Liver (tissue), 3 donors: ENCODE data around the gene PDE5A.

Experiments
- ATF3 ChIP-seq: IDR thresholded peaks from 2 replicates; pipeline ENCODE4 v1.6.1; 2016; ENCODE audit warnings: antibody characterized with exemption
- EGR1 ChIP-seq, 2 donors: IDR thresholded peaks; 2 replicates each; pipeline ENCODE4 v1.6.1; 2016 to 2018; ENCODE audit warnings: antibody characterized with exemption in 2 of 2, low read depth in 2 of 2
- GABPA ChIP-seq, 2 donors: IDR thresholded peaks in 1 of 2; conservative IDR thresholded peaks in 1 of 2; 2 replicates each; pipeline ENCODE4 v1.6.1; 2016; ENCODE audit warnings: antibody characterized with exemption in 2 of 2, mild to moderate bottlenecking in 1 of 2, moderate library complexity in 1 of 2
- JUND ChIP-seq, 2 donors: IDR thresholded peaks; 2 replicates each; pipeline ENCODE4 v1.6.1; 2016; ENCODE audit warnings: antibody characterized with exemption in 2 of 2
- MAX ChIP-seq: IDR thresholded peaks from 2 replicates; pipeline ENCODE4 v1.6.1; 2016; ENCODE audit warnings: antibody characterized with exemption
- RAD21 ChIP-seq, 2 donors: IDR thresholded peaks; 2 replicates each; pipeline ENCODE4 v1.6.1; 2016; ENCODE audit warnings: antibody characterized with exemption in 2 of 2, mild to moderate bottlenecking in 2 of 2
- REST ChIP-seq: IDR thresholded peaks from 2 replicates; pipeline ENCODE4 v1.6.1; 2016; ENCODE audit warnings: antibody characterized with exemption, mild to moderate bottlenecking
- RXRA ChIP-seq, 2 donors: IDR thresholded peaks; 2 replicates each; pipeline ENCODE4 v1.6.1; 2017 to 2018; ENCODE audit warnings: antibody characterized with exemption in 2 of 2, mild to moderate bottlenecking in 1 of 2
- SP1 ChIP-seq: IDR thresholded peaks from 2 replicates; pipeline ENCODE4 v1.6.1; 2018; ENCODE audit warnings: antibody characterized with exemption, mild to moderate bottlenecking
- TAF1 ChIP-seq: conservative IDR thresholded peaks from 2 replicates; pipeline ENCODE4 v1.6.1; 2016; ENCODE audit warnings: antibody characterized with exemption, mild to moderate bottlenecking
- ZBTB33 ChIP-seq: IDR thresholded peaks from 2 replicates; pipeline ENCODE4 v1.6.1; 2016; ENCODE audit warnings: antibody characterized with exemption
- TF ChIP-seq, protein P1 (sequence below): fragments of 150-350 bp; IDR thresholded peaks from 2 replicates; pipeline ENCODE4 v1.5.1; 2017; ENCODE audit warnings: improper control_type of control experiment, low read depth, low read length; ENCODE audit not compliant: missing input control
- donor health status: healthy.
- donor health status: healthy.

- no peak for TF ChIP-seq TAF1
- TF ChIP-seq, protein P1, sequence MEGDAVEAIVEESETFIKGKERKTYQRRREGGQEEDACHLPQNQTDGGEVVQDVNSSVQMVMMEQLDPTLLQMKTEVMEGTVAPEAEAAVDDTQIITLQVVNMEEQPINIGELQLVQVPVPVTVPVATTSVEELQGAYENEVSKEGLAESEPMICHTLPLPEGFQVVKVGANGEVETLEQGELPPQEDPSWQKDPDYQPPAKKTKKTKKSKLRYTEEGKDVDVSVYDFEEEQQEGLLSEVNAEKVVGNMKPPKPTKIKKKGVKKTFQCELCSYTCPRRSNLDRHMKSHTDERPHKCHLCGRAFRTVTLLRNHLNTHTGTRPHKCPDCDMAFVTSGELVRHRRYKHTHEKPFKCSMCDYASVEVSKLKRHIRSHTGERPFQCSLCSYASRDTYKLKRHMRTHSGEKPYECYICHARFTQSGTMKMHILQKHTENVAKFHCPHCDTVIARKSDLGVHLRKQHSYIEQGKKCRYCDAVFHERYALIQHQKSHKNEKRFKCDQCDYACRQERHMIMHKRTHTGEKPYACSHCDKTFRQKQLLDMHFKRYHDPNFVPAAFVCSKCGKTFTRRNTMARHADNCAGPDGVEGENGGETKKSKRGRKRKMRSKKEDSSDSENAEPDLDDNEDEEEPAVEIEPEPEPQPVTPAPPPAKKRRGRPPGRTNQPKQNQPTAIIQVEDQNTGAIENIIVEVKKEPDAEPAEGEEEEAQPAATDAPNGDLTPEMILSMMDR, result no peak
- TF ChIP-seq EGR1 (IDR thresholded peaks at IDR 0.05; ENCODE audit: low read depth in 2 of 2), result no peak
- TF ChIP-seq ATF3, result no peak
- no peak for TF ChIP-seq REST
- TF ChIP-seq ZBTB33, result no peak
- TF ChIP-seq SP1, result no peak
- no peak for TF ChIP-seq RXRA (IDR thresholded peaks at IDR 0.05)
- no peak for TF ChIP-seq JUND (IDR thresholded peaks at IDR 0.05)
- TF ChIP-seq RAD21 (IDR thresholded peaks at IDR 0.05), result no peak
- no peak for TF ChIP-seq GABPA (IDR thresholded peaks at IDR 0.05 in 1 of 2, conservative IDR thresholded peaks at IDR 0.05 in 1 of 2)
- no peak for TF ChIP-seq MAX
Measured at GRCh38 chr4:119615068-119615719, 13.4 kb downstream of the PDE5A start.
